WERI-Rb-1 (cell line): ENCODE results near the gene GNG13.

Experiments
- DNase-seq: peaks from one replicate; pipeline ENCODE4 v3.0.0-alpha.2; 2020
- H3K27ac ChIP-seq: fragments of 250-450 bp; sonication (Bioruptor Pico); 2 replicates; pipeline ENCODE4 v1.5.1; 2020; ENCODE audit warnings: mild to moderate bottlenecking, moderate library complexity
- H3K27me3 ChIP-seq: fragments of 250-450 bp; sonication (Bioruptor Pico); 2 replicates; pipeline ENCODE4 v1.5.1; 2021; ENCODE audit warnings: mild to moderate bottlenecking, low read depth, moderate library complexity; ENCODE audit not compliant: insufficient read depth, severe bottlenecking
- H3K36me3 ChIP-seq: fragments of 250-450 bp; sonication (Bioruptor Pico); 2 replicates; pipeline ENCODE4 v1.5.1; 2020; ENCODE audit warnings: mild to moderate bottlenecking, moderate library complexity
- H3K4me3 ChIP-seq: 2 replicates; pipeline ENCODE4 v1.5.1; 2011; ENCODE audit warnings: low read depth, mild to moderate bottlenecking, control low read depth, low read length
- H3K9me3 ChIP-seq: fragments of 250-450 bp; sonication (Bioruptor Pico); 2 replicates; pipeline ENCODE4 v1.5.1; 2021; ENCODE audit warnings: mild to moderate bottlenecking, moderate library complexity; ENCODE audit not compliant: severe bottlenecking
- CTCF ChIP-seq: IDR thresholded peaks from 2 replicates; pipeline ENCODE4 v1.5.1; 2011; ENCODE audit warnings: low read depth, mild to moderate bottlenecking, control low read depth, inconsistent platforms, low read length

The GNG13 gene

DNA sequence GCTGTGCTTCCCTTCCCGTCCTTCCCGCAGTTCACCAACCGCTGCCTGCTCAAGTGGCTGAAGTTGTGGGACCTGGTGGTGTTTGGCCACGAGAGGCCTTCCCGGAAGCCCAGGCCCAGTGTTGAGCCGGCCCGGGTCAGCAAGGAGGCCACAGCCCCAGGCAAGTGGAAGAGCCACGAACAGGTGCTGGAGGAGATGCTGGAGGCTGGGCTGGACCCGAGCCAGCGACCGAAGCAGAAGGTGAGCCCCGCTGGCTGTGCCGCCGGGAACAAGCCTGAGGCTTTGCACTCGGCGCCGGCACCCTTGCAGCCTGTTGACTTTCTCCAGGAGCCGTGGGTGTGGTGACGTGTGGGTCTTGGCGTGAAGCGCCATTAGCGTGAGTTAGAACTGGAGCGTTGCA, 9.4 kb downstream of the GNG13 start:
- TF ChIP-seq CTCF, result no peak
- no peaks in the 10 kb centered on the region for H3K9me3 ChIP-seq
- no peak overlapping the region for H3K27ac ChIP-seq
- H3K4me3 ChIP-seq, result no peak overlapping the region
- DNase-seq, result no peak
- H3K36me3 ChIP-seq, result peaks cover 67% of the 10 kb centered on the region
- H3K27me3 ChIP-seq, result no peaks in the 10 kb centered on the region

- Histone ChIP-seq H3K9me3 (no peaks in the 10 kb centered on the region), H3K27ac (no peak overlapping the region), H3K36me3 (peaks cover 70% of the 10 kb centered on the region), H3K27me3 (no peaks in the 10 kb centered on the region), H3K4me3 (no peak overlapping the region)
- DNase-seq, result no peak
- TF ChIP-seq CTCF, result no peak
These were observed 10.4 kb downstream of the GNG13 start for GRCh38 chr16:790086-790485.

DNA sequence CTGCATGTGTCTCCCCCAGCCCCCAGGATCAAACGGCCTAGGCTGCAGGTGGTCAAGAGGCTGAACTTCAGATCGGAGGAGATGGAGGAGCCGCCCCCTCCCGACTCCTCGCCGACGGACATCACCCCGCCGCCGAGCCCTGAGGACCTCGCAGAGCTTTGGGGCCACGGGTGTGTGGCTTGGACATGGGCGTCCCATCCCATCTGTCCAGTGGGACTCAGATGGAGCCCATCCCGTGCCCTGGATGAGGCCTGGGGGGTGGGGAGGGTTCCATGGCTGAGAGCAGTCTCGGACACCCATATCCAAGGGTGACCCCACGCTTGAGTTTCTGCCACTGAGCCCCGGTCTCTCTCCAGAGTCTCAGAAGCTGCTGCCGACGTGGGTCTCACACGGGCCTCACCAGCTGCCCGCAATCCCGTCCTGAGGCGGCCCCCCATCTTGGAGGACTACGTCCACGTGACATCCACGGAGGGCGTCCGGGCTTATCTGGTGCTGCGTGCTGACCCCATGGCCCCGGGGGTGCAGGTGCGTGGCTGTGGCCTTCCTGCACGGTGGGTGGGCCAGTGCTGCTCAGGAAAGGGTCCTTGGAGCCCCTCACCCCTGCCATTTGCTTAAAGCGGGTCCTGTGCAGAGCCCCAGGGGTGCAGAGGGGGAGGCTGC, 11.2 kb downstream of the GNG13 start:
- DNase-seq, result no peak
- no peaks in the 10 kb centered on the region for H3K27me3 ChIP-seq
- H3K36me3 ChIP-seq, result peaks cover 75% of the 10 kb centered on the region
- H3K27ac ChIP-seq, result peak overlapping the region; percentile 90
- no peaks in the 10 kb centered on the region for H3K9me3 ChIP-seq
- no peak for TF ChIP-seq CTCF
- peak overlapping the region; percentile 62 for H3K4me3 ChIP-seq

DNA sequence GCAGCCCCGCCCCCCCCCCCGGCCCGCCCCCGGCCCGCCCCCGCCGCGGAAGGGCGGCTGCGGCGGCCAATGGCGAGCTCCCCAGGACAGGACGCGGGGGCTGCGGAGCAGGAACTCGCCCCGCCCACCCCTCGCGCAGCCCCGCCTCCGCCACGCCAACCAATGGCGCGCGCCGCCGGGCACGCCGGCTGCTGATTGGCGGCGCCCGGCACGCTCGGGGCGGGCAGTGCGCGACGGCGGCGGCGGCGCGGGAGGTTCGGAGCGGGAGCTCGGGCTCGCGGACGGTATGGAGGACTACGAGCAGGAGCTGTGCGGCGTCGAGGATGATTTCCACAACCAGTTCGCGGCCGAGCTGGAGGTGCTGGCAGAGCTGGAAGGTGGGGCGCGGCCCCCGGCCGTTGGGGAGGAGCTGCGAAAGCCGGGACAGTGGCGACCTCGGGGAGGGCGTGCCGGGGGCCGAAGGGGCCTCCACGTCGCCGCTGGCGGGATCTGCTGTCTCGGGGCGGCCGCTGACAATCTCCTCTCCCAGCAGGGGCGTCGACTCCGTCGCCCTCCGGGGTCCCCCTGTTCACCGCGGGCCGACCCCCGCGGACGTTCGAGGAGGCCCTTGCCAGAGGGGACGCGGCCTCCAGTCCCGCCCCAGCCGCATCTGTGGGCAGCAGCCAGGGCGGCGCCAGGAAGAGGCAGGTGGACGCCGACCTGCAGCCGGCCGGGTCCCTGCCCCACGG, 12.0 kb downstream of the GNG13 start, which contains the start of gene CHTF18:
CHTF18 (plus strand) TSS at position 222 of the 728 bp plus-strand sequence; CDS start at position 287, 65 bp downstream.
- peak within 1 kb of the TSS; percentile 75 for H3K4me3 ChIP-seq
- DNase-seq, result peak; percentile 88
- H3K27me3 ChIP-seq, result no peaks in the 10 kb centered on the region
- H3K27ac ChIP-seq, result peak within 1 kb of the TSS; percentile 90
- H3K36me3 ChIP-seq, result peaks cover 69% of the 10 kb centered on the region
- no peak for TF ChIP-seq CTCF
- no peaks in the 10 kb centered on the region for H3K9me3 ChIP-seq

- Histone ChIP-seq H3K27ac (peak within 1 kb of the TSS; percentile 90), H3K36me3 (peaks cover 63% of the 10 kb centered on the region), H3K4me3 (peak within 1 kb of the TSS; percentile 75), H3K9me3 (no peaks in the 10 kb centered on the region), H3K27me3 (no peaks in the 10 kb centered on the region)
- no peak for DNase-seq
- TF ChIP-seq CTCF, result no peak
These were observed 12.5 kb downstream of the GNG13 start, which contains the start of gene RPUSD1 for GRCh38 chr16:787978-788398. RPUSD1 (minus strand) TSS chr16:788381; CDS start chr16:787737, 644 bp downstream.
